Endothelial cell of hepatic sinusoid (primary cell): ENCODE results near the gene TSBP1.

Source experiments
- in situ Hi-C: cut with HindIII; loops from 2 replicates; pipeline ENCODE4 v1.10.0; 2017; ENCODE audit warnings: low sequenced_read_pairs

The TSBP1 gene

GRCh38 chr6:32371803-32372202, at the start of gene TSBP1:
TSBP1 (minus strand) TSS chr6:32371903; CDS start chr6:32371706, 197 bp downstream.
- in situ Hi-C loops = loop anchor here (5.0 kb wide), 1 partner anchor 95 kb away; no protein-coding TSS in a partner anchor

- in situ Hi-C loops = no loop called here
Measured at GRCh38 chr6:32416036-32416435, 44.3 kb upstream of the TSBP1 start.

GRCh38 chr6:32415521-32416019, 43.9 kb upstream of the TSBP1 start:
- in situ Hi-C loops = no loop called here

GRCh38 chr6:32413427-32414047, 41.8 kb upstream of the TSBP1 start:
- in situ Hi-C loops = no loop called here

- in situ Hi-C loops = no loop called here
Measured at GRCh38 chr6:32411566-32412327, 40.0 kb upstream of the TSBP1 start.

- in situ Hi-C loops = no loop called here
Measured at GRCh38 chr6:32410906-32411305, 39.2 kb upstream of the TSBP1 start.

- in situ Hi-C loops = no loop called here
Measured at GRCh38 chr6:32406857-32407256, 35.2 kb upstream of the TSBP1 start, which contains the start of gene BTNL2. BTNL2 (minus strand) TSS chr6:32407181; CDS start chr6:32407123, 58 bp downstream.

- in situ Hi-C loops = no loop called here
Measured at GRCh38 chr6:32406197-32406596, 34.5 kb upstream of the TSBP1 start.

GRCh38 chr6:32405656-32406055, 34.0 kb upstream of the TSBP1 start:
- in situ Hi-C loops = no loop called here

- in situ Hi-C loops = no loop called here
Measured at GRCh38 chr6:32402812-32403211, 31.1 kb upstream of the TSBP1 start.

GRCh38 chr6:32401284-32401963, 29.7 kb upstream of the TSBP1 start:
- in situ Hi-C loops = no loop called here

- in situ Hi-C loops = loop anchor here (10.0 kb wide), 1 partner anchor 73 kb away; no protein-coding TSS in a partner anchor
Measured at GRCh38 chr6:32397252-32397920, 25.7 kb upstream of the TSBP1 start.

GRCh38 chr6:32396028-32396427, 24.3 kb upstream of the TSBP1 start:
- in situ Hi-C loops = loop anchor here (10.0 kb wide), 1 partner anchor 71 kb away; no protein-coding TSS in a partner anchor

GRCh38 chr6:32393665-32394420, 22.1 kb upstream of the TSBP1 start:
- in situ Hi-C loops = loop anchor here (10.0 kb wide), 1 partner anchor 69 kb away; no protein-coding TSS in a partner anchor

- in situ Hi-C loops = loop anchor here (10.0 kb wide), 1 partner anchor 67 kb away; no protein-coding TSS in a partner anchor
Measured at GRCh38 chr6:32391505-32391904, 19.8 kb upstream of the TSBP1 start.

GRCh38 chr6:32387589-32388340, 16.1 kb upstream of the TSBP1 start:
- in situ Hi-C loops = no loop called here

GRCh38 chr6:32386040-32386439, 14.3 kb upstream of the TSBP1 start:
- in situ Hi-C loops = no loop called here

- in situ Hi-C loops = no loop called here
Measured at GRCh38 chr6:32382757-32383420, 11.2 kb upstream of the TSBP1 start.

- in situ Hi-C loops = no loop called here
Measured at GRCh38 chr6:32379545-32379944, 7.8 kb upstream of the TSBP1 start.
